Ishikawa (cell line): Measurements from ENCODE around the gene NDUFV2.

Experiments used
- TEAD4 ChIP-seq: IDR thresholded peaks from 2 replicates; pipeline ENCODE4 v1.6.1; 2012
- YY1 ChIP-seq: IDR thresholded peaks from 2 replicates; pipeline ENCODE4 v1.6.1; 2012; ENCODE audit warnings: low read depth

DNA sequence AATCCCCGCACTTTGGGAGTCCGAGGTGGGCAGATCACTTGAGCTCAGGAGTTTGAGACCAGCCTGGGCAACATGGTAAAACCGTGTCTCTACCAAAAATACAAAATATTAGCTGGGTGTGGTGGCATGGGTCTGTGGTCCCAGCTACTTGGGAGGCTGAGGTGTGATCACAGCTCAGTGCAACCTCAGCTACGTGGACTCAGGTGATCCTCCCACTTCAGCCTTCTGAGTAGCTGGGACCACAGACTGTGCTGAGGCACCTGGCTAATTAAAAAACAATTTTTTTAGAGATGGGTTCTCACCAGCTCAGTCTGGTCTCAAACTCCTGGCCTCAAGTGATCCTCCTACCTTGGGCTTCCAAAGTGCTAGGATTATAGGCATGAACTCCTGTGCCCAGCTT is 57.5 kb downstream of the NDUFV2 start:
- TF ChIP-seq YY1 (no peak), TEAD4 (no peak)
